Activated gamma-delta T cell treated with Interleukin-2 at 50 U/mL for 16 hours (primary cell): ENCODE data around the gene TNNT1.
A peak's percentile ranks its signal among the peaks of the same experiment; 100 is the strongest.

Experiments
- DNase-seq: peaks from one replicate; pipeline ENCODE4 v3.0.0-alpha.2; 2020

TNNT1 gene

GRCh38 chr19:55106591-55106990, 42.4 kb downstream of the TNNT1 start:
- DNase-seq: no peak

- no peak for DNase-seq
Measured at GRCh38 chr19:55105237-55105636, 43.8 kb downstream of the TNNT1 start.

DNA sequence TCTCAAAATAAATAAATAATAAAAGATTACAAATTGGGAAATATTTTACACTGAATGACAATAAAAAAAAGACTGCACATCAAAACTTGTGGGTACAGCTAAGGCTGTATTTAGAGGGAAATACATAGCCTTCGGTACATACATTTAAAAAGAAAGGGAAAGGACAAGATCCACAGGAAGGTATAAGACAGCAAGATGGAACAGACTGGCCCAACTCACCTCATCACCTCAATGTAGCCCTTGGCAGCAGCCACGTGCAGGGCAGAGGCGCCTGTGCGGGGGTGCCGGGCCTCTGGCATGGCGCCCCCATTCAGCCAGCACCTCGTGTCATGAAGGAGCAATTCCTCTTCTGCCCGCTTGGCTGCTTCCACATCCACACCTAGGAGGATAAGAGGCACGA, 45.8 kb downstream of the TNNT1 start:
- no peak for DNase-seq

- no peak for DNase-seq
Measured at GRCh38 chr19:55101261-55101660, 47.7 kb downstream of the TNNT1 start.

DNA sequence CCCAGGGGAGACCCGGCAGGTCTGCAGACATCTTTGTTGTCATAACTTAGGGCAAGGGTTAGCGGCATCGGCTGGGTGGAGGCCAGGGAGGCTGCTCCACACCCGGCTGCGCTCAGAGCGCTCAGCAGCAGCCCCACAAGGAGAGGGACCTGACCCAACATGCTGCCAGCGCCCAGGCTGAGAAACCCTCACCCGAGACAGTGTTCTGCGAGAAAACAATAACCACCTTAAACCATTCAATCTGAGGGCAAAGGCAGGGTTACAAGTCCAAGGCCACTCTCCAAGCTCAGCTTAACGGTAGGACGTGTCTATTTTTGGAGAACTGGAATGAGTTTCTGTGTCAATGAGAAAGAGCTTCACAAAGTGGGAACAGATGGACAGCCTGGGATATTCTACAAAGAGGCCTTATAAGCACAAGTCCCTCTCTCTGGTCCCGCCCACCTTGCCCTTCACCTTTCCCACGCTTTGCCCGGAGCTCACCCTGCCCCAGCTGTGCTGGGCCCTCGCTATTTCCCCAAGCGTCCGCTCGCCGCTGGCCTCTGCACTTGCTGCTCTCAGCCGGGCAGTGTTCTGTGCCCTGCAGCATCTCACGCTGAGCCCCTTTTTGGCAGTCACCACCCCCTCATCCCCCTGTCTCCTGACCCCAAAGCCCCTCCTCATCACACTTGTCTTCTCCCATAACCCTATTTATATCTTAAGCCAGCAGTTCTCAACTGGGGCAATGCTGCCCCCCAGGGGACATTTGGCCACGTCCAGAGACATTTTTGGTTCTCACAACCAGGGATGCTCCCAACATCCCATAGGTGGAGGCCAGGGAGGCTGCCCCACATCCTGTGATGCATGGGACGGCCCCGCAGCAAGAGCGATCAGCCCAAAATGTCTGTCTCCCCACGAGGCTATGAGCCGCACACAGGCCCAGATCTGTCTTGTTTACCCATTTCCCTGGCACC, 49.2 kb downstream of the TNNT1 start:
- DNase-seq: no peak

GRCh38 chr19:55098716-55099556, 50.1 kb downstream of the TNNT1 start:
- DNase-seq: no peak

DNA sequence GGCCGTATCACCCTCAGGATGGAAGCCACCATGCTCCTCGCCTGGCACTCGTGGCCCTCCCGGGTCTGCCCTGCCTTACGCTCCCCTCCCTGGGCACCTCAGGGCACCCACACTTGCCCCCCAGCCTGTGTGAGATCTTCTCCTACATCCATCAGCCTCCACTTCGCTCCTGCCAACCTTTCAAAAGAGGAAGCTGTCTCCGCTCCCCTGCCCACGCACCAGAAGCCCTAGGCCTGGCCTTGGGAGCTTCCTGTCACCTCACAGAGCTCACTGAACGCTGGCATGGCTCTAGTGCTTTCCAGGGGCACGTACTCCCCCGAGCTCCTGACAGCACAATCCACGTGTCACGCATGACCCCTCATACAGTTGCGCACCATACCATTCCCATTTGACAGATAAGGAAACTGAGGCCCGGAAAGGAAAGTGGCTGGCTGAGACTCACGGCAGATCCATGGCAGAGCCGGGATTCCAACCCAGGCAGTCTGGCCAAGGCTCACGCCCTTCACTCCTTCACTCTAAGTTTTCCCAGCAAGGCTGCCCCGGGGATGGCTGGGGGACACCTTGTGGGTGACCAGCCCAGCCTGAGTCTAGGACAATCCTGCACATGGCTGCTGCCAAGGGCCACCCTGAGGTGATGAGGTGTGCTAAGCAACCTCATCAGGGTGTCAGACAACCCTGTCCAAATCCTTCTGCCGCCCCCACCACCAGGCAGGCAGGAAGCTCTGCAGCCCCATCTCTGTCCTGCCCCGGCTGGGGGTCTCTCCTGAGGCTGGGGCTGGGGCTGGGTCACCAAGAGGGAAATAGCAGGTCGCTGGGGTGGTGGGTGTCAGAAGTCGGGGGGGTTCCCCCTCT, 50.9 kb downstream of the TNNT1 start:
- DNase-seq: no peak

DNA sequence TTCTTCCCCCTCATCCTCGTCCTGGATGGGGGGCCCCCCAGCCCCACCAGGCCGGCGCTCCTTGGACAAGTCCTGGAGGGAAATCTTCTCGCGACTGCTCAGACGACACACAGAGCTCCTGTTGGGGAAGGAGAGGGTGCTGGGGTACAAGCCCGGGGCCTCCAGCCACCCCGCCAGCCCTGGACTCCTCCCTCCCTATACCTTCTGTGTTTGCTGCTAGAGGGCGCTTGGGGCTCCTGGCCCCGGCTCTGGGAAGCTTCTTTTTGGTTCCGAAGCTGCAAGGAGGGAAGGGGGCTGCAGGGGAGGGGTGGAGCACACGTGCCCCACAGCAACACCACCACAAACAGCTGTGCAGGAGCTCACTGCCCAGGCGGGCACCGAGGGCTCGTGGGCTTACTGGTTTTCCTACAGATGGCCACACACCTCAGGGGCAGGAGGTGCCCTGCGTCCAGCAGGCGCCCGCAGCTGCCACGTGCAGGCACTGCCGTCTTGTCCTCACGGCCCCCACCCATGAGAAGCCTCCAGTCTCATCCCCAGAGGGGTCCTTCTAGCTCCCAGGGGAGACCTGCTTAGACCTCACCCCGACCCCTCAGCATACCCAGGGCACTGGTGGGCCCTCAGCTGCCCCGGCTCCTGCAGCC, 52.8 kb downstream of the TNNT1 start:
- no peak for DNase-seq

- DNase-seq: no peak
Measured at GRCh38 chr19:55095260-55096060, 53.5 kb downstream of the TNNT1 start.

- DNase-seq: no peak
Measured at GRCh38 chr19:55094456-55095259, 54.3 kb downstream of the TNNT1 start.

DNA sequence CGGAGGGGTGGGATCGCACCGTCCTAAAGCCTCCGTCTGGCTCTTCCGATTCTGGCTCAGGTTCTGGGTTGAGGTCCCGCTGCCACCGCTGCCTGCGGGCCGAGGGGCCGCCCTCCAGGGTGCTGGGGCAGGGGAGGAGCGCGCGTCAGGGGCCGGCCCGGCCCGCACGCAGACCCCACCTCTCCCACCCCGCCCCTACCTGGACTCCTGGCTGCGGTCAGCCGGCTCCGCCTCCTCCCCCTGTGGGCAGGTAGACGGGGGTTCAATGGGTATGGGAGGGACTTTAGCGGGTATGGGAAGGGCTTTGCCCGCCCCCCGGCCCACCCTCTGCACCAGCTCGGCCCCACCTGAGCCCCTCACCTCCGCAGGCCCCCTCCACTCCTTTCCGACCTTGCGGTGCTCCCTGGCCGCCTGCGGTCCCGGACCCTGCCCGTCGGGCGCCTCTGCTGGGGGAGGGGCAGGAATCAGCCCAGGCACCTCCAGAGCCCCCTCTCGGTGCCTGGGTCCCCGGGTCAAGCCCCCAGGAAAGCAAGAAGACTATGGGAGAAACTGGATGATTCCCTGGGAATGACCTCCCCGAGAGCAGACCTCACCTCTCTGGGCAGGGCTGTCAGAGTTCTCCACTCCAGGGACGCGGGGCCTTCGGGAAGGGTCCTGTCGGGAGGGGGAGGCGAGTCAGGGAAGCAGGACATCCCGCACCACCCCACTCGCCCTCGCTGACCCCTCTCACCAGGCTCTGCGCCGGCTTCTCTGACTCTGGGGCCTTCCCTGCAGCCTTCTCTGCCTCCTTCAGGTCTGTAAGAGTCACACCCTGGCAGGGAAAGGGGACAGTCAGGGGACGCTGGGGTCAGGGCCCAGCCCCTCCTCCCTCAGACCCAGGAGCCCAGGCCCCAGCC, 56.3 kb downstream of the TNNT1 start:
- no peak for DNase-seq

DNA sequence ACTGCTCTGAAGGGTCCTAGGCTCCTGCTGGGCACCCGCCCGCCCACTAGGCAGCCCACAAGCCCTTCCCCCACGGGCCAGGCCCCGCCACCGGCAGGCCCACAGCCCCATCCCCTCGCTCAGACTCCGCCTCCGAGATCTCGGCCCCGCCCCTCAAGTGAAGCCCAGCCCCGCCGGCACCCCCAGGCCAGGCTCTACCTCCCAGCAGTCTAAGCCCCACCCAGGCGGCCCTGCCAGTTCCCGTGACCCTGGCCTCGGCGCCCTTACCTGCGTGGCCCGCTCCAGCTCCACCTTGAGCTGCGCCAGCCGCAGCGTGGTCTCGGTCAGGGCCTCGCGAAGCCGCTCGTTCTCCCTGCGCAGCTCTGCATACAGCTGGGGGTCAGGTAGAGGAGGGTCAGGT, 57.1 kb downstream of the TNNT1 start:
- DNase-seq: no peak

DNA sequence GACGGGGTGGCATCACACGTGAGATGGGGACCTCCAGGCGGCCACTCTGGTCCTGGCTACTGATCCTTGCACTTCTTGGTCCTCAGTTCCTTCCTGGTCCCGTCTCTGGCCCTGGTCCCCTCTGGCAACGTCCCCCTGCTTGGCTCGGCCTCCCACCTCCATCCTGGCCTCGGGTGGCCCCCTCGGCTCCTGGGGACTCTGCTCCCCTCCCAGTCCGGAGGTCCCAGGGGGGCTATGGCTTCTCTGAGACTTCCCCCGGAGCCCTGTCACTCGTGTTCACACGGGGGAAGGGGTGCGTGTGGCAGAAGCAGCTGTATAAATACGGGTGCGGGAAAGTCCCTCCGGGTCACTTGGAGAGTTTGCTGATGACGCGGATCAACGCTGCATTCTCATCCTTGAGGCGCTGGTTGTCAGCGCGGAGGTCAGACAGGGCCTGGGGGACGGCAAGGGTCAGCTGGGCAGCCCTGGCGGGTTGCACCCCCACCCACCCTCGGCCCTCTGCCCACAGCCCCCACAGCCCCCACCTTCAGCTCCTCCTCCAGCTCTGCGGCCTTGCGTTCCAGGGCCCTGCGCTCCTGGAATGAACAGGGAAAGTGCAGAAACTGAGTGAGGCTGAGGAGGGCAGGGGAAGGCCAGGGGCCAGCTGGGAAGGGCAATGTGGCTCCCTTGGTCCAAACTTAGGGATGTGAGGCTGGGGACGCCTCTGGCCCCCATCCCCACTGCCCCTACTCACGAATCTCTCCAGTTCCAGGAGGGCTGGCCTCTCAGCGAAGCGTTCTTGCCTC, 57.7 kb downstream of the TNNT1 start:
- DNase-seq: no peak

DNA sequence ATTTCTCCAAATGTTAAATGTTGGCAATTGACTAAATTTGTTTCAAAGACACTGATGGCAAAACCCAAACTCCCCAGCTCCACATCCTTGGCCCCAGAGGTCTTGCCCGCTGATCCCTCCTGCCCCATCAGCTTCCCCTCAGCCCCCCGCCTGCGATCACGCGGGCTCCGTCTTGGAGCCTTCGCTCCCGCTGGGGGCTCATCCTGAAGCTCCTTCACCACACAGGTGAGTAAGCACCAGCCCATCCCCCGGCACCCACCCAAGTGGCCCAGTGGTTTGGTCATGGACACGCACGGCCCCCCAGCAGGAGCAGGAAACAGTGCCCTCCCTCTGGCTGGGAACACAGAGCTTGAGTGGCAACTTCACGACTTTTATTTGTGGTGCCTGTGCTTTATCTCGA, 58.4 kb downstream of the TNNT1 start:
- no peak for DNase-seq

DNA sequence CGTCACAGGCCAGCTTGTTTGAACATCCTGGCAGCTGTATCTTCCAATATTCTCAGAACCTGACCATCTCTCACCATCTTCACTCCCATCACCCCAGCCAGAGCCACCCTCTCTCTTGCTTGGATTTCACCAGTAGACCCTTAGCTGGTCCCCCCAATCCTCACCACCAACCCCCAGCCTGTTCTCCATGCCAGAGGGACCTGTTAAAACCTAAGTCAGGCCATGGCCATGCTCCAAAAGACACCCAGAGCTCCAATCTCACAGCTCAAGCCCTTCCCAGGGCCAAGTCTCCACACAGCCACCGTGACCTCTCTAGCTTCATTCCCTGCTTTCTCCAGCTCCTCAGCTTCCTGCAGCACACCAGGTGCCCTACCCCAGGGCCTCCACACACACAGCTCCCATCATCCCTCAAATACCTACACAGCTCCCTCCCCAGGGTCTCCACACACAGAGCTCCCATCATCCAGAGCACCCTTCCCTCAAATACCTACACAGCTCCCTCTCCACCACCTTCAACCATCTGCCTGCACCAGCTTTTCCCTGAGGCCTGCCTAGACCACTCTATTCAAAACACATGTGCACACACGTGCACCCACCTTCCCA, 59.6 kb downstream of the TNNT1 start:
- no peak for DNase-seq

GRCh38 chr19:55088543-55089341, 60.3 kb downstream of the TNNT1 start:
- DNase-seq: peak; percentile 78

DNA sequence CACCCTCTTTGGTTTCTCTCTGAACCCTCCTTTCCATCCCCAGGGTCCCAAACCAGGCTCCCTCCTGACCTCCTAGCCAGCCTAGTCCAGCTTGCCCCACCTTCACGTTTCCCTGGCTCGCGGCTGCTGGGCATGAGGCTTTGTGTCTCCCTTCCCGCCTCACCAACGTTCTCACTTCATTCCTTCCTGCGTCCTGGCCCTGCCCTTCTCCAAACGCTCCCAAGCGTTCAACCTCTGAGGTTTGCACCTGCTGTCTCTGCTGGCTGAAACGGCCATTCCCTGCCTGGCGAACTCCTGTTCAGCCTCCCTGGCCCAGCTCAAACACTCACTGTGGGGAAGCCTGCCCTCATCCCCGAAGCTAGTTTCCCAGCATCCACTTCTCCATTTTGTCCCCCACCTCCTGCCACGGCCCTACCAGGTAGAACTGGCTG, 61.0 kb downstream of the TNNT1 start:
- DNase-seq: no peak
